ENCODE results near the gene KCNQ1. TPM values are rescaled to one million over a fixed set of nuclear protein-coding genes. Genes with fewer than 3 reads are reported as not detected.

KCNQ1 gene
- total RNA-seq, 1 experiment from 2014 or later: not detected

DNA sequence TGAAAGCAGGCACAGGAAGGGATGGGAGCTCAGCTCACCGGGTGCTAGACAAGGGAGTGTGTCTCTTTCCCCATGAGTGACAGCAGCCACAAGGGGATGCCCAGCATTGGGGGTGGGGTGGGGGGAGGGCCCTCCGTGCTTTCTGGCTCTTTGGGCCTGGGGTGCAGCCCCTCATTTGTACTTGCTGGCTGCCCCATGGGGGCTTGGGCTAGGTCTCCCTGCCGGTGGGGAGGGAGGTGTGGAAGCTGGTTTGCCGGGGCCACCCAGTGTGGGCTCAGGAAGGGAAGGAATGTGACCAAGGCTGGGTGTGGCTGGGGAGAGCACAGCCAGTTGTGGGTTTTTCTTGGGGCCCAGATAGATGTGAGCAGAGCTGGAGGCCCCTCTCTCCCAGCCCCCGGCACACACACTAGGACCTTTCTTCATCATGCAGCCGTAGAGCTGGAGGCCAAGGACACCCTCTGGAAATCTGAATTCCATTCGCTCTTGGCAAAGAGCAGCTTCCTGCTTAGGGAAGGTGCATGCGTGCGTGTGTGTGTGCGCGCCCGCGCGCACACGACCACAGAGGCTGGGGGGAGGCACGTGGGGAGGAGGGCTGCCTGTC, 229.2 kb downstream of the KCNQ1 start:
- H2AFZ ChIP-seq: no peak overlapping the region
- H3K4me3 ChIP-seq: no peak overlapping the region
- intact Hi-C loops (cut with micrococcal nuclease; ENCODE audit: unreplicated experiment): no loop called here
- H3K9me3 ChIP-seq (ENCODE audit: insufficient read depth, low read depth): no peaks in the 10 kb centered on the region
- ChIA-PET POLR2A (ENCODE audit: unreplicated experiment) (no interaction called here), CTCF (no interaction called here)
- no peaks in the 10 kb centered on the region for H3K9me2 ChIP-seq (ENCODE audit: insufficient read depth)
- no peaks in the 10 kb centered on the region for H3K36me3 ChIP-seq (ENCODE audit: low read depth)
- no peaks in the 10 kb centered on the region for H4K20me1 ChIP-seq (ENCODE audit: insufficient read depth)
- TF ChIP-seq, protein P1, sequence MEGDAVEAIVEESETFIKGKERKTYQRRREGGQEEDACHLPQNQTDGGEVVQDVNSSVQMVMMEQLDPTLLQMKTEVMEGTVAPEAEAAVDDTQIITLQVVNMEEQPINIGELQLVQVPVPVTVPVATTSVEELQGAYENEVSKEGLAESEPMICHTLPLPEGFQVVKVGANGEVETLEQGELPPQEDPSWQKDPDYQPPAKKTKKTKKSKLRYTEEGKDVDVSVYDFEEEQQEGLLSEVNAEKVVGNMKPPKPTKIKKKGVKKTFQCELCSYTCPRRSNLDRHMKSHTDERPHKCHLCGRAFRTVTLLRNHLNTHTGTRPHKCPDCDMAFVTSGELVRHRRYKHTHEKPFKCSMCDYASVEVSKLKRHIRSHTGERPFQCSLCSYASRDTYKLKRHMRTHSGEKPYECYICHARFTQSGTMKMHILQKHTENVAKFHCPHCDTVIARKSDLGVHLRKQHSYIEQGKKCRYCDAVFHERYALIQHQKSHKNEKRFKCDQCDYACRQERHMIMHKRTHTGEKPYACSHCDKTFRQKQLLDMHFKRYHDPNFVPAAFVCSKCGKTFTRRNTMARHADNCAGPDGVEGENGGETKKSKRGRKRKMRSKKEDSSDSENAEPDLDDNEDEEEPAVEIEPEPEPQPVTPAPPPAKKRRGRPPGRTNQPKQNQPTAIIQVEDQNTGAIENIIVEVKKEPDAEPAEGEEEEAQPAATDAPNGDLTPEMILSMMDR (conservative IDR thresholded peaks at IDR 0.05): no peak
- no peak for TF ChIP-seq EZH2 (IDR thresholded peaks at IDR 0.05; ENCODE audit: low read depth)
- no peak overlapping the region for H3K27ac ChIP-seq
- H3K27me3 ChIP-seq (ENCODE audit: insufficient read depth, low read depth): no peaks in the 10 kb centered on the region
- H3K79me2 ChIP-seq (ENCODE audit: low read depth): no peaks in the 10 kb centered on the region
- BruUV-seq (replicated peaks): no TSS peak
- H3K4me2 ChIP-seq: no peak overlapping the region
- H3K4me1 ChIP-seq (replicated peaks; ENCODE audit: insufficient read depth): no peaks in the 10 kb centered on the region
- no peak for DNase-seq
- H3F3A ChIP-seq (ENCODE audit: insufficient read depth, low read depth): no peaks in the 10 kb centered on the region

DNA sequence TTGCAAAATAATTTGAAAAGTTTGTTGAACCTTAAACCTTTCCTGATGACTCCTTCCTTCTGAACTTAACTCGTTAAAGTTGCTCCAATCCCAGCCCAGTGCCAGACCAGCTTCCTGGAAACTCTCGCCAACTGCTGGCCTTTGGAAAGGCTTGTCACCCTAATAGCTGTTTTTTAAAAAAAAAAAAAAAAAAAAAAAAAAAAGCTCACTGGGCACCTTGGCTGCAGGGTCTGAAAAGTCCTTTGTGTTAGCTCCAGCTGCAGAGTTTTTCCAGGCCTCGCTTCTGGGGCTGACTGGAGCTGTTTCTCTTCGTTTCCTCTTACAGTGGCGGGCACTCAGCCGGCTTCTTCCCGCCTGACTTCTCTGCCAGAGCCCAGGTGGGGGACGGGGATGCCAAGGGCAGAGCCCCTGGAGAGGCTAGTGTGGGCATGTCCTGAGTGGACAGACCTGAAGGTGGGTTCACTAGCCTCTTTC, 229.9 kb downstream of the KCNQ1 start:
- H3K9me2 ChIP-seq (ENCODE audit: insufficient read depth): no peaks in the 10 kb centered on the region
- H2AFZ ChIP-seq: no peak overlapping the region
- POLR2A ChIA-PET (ENCODE audit: unreplicated experiment): no interaction called here
- CTCF ChIA-PET: interaction anchor here (0.6 kb wide), 1 partner anchor 105 kb away, joined by 11 read pairs; no protein-coding TSS in a partner anchor
- no peaks in the 10 kb centered on the region for H3K36me3 ChIP-seq (ENCODE audit: low read depth)
- TF ChIP-seq EZH2 (IDR thresholded peaks at IDR 0.05; ENCODE audit: low read depth): no peak
- TF ChIP-seq, protein P1 (conservative IDR thresholded peaks at IDR 0.05): no peak
- no peaks in the 10 kb centered on the region for H3K27me3 ChIP-seq (ENCODE audit: insufficient read depth, low read depth)
- no peak for DNase-seq
- H3K4me3 ChIP-seq: no peak overlapping the region
- no peaks in the 10 kb centered on the region for H3K9me3 ChIP-seq (ENCODE audit: insufficient read depth, low read depth)
- no peak overlapping the region for H3K27ac ChIP-seq
- no peaks in the 10 kb centered on the region for H4K20me1 ChIP-seq (ENCODE audit: insufficient read depth)
- no peak overlapping the region for H3K4me2 ChIP-seq
- H3F3A ChIP-seq (ENCODE audit: insufficient read depth, low read depth): no peaks in the 10 kb centered on the region
- H3K4me1 ChIP-seq (replicated peaks; ENCODE audit: insufficient read depth): no peaks in the 10 kb centered on the region
- intact Hi-C loops (cut with micrococcal nuclease; ENCODE audit: unreplicated experiment): no loop called here
- H3K79me2 ChIP-seq (ENCODE audit: low read depth): no peaks in the 10 kb centered on the region
- no TSS peak for BruUV-seq (replicated peaks)

DNA sequence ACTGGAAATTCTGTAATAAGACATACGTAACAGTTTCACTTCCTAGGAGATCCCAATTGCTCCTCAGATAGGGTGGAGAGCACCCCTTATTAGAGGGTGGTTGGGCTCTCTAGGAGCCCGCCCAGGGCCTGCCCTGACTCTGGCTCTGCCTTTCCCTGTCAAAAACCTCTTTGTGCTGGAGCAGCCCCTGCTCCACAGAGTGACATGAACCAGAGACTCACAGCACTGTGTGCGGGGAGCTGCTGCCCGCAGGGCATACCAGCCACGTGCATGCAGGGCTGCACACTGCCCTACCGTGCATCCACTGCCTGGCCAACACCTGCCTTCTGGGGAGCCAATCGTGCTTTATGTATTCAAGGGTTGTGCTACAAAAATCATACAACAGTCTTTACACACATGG, 230.7 kb downstream of the KCNQ1 start:
- BruUV-seq (replicated peaks): no TSS peak
- Histone ChIP-seq H3F3A (ENCODE audit: insufficient read depth, low read depth) (no peaks in the 10 kb centered on the region), H3K79me2 (ENCODE audit: low read depth) (no peaks in the 10 kb centered on the region), H3K27me3 (ENCODE audit: insufficient read depth, low read depth) (no peaks in the 10 kb centered on the region), H3K9me2 (ENCODE audit: insufficient read depth) (no peaks in the 10 kb centered on the region), H2AFZ (no peak overlapping the region), H3K4me2 (no peak overlapping the region), H3K27ac (no peak overlapping the region), H3K36me3 (ENCODE audit: low read depth) (no peaks in the 10 kb centered on the region), H3K4me1 (replicated peaks; ENCODE audit: insufficient read depth) (no peaks in the 10 kb centered on the region), H3K9me3 (ENCODE audit: insufficient read depth, low read depth) (no peaks in the 10 kb centered on the region), H3K4me3 (no peak overlapping the region), H4K20me1 (ENCODE audit: insufficient read depth) (no peaks in the 10 kb centered on the region)
- intact Hi-C loops (cut with micrococcal nuclease; ENCODE audit: unreplicated experiment): no loop called here
- DNase-seq: no peak
- TF ChIP-seq, protein P1 (conservative IDR thresholded peaks at IDR 0.05): no peak
- no peak for TF ChIP-seq EZH2 (IDR thresholded peaks at IDR 0.05; ENCODE audit: low read depth)
- ChIA-PET POLR2A (ENCODE audit: unreplicated experiment) (no interaction called here), CTCF (no interaction called here)
